Endometrium (tissue), 2 donors: ENCODE results near the gene LIPG.
"Not testable (repeated sequence)": the region's sequence is repeated elsewhere in the genome, so short reads cannot be mapped to it uniquely, and the experiment has no call there.

Source experiments
- FAIRE-seq: peaks from 2 replicates; lab custom pipeline; 2012; peaks lifted over from hg19 to GRCh38; lab: Jason Lieb, UNC
- donor health status: control.
- donor health status: control.

The LIPG gene

GRCh38 chr18:49561289-49562193 is at the start of gene LIPG:
TSS of gene LIPG (plus strand) at chr18:49562057. CDS start at chr18:49562309, 252 bp downstream.
- FAIRE-seq: no peak

GRCh38 chr18:49512876-49513275 is 49.0 kb upstream of the LIPG start:
- FAIRE-seq: not testable (repeated sequence)

GRCh38 chr18:49514577-49514976 is 47.3 kb upstream of the LIPG start:
- FAIRE-seq: no peak

GRCh38 chr18:49515003-49515402 is 46.9 kb upstream of the LIPG start:
- FAIRE-seq: not testable (repeated sequence)

GRCh38 chr18:49515516-49515915 is 46.3 kb upstream of the LIPG start:
- FAIRE-seq: no peak

GRCh38 chr18:49517483-49517882 is 44.4 kb upstream of the LIPG start:
- no peak for FAIRE-seq

GRCh38 chr18:49519101-49519971 is 42.5 kb upstream of the LIPG start:
- FAIRE-seq: no peak

- FAIRE-seq: no peak
Observed at GRCh38 chr18:49520661-49521145, 41.2 kb upstream of the LIPG start.

GRCh38 chr18:49521216-49521835 is 40.5 kb upstream of the LIPG start:
- no peak for FAIRE-seq

- FAIRE-seq: not testable (repeated sequence)
Observed at GRCh38 chr18:49523580-49524093, 38.2 kb upstream of the LIPG start.

GRCh38 chr18:49524349-49524748 is 37.5 kb upstream of the LIPG start:
- no peak for FAIRE-seq

GRCh38 chr18:49524951-49525350 is 36.9 kb upstream of the LIPG start:
- FAIRE-seq: no peak

- no peak for FAIRE-seq
Observed at GRCh38 chr18:49525981-49526380, 35.9 kb upstream of the LIPG start.

- no peak for FAIRE-seq
Observed at GRCh38 chr18:49527631-49528327, 34.1 kb upstream of the LIPG start.

- FAIRE-seq: no peak
Observed at GRCh38 chr18:49529596-49529995, 32.3 kb upstream of the LIPG start.

GRCh38 chr18:49531678-49532153 is 30.1 kb upstream of the LIPG start:
- FAIRE-seq: no peak

GRCh38 chr18:49534846-49535601 is 26.8 kb upstream of the LIPG start:
- no peak for FAIRE-seq

GRCh38 chr18:49537232-49537896 is 24.5 kb upstream of the LIPG start:
- FAIRE-seq: no peak

GRCh38 chr18:49544362-49544761 is 17.5 kb upstream of the LIPG start:
- FAIRE-seq: no peak

GRCh38 chr18:49546278-49546677 is 15.6 kb upstream of the LIPG start:
- no peak for FAIRE-seq
